Calu3 (cell line): ENCODE results near the gene CCNL2. TPM values are rescaled to one million over a fixed set of nuclear protein-coding genes. Genes with fewer than 3 reads are reported as not detected.
A peak's percentile ranks its signal among the peaks of the same experiment; 100 is the strongest.

Experiments
- BruUV-seq: library from RNA; stranded (reverse); fragments of 400-500 nt; replicated peaks from 2 replicates; lab custom pipeline; 2021; lab: Mats Ljungman, UMichigan
- CTCF ChIA-PET: fragments of 300-600 bp; sonication (Branson Sonifier 250); formaldehyde crosslinking; loops from one replicate; lab custom pipeline; 2022; ENCODE audit warnings: antibody characterized with exemption; lab: Charles Lee
- DNase-seq: peaks from one replicate; pipeline ENCODE4 v3.0.0; 2022
- H3K27ac Mint-ChIP-seq: one replicate; pipeline ENCODE4 v1.8.0; 2022; ENCODE audit warnings: mixed read lengths; ENCODE audit not compliant: unreplicated experiment
- H3K27me3 Mint-ChIP-seq: one replicate; pipeline ENCODE4 v1.8.0; 2022; ENCODE audit warnings: mixed read lengths; ENCODE audit not compliant: unreplicated experiment
- H3K36me3 Mint-ChIP-seq: one replicate; pipeline ENCODE4 v1.8.0; 2022; ENCODE audit warnings: mild to moderate bottlenecking, moderate library complexity, mixed read lengths; ENCODE audit not compliant: insufficient read depth, unreplicated experiment
- H3K4me1 Mint-ChIP-seq: one replicate; pipeline ENCODE4 v1.8.0; 2022; ENCODE audit warnings: mild to moderate bottlenecking, low read depth, mixed read lengths; ENCODE audit not compliant: unreplicated experiment
- H3K4me3 Mint-ChIP-seq: one replicate; pipeline ENCODE4 v1.8.0; 2022; ENCODE audit warnings: mild to moderate bottlenecking, low read depth, moderate library complexity, mixed read lengths; ENCODE audit not compliant: unreplicated experiment
- H3K9me3 Mint-ChIP-seq: one replicate; pipeline ENCODE4 v1.8.0; 2022; ENCODE audit warnings: low read depth, mixed read lengths; ENCODE audit not compliant: unreplicated experiment
- intact Hi-C: fragments of 100-400 bp; cut with micrococcal nuclease; formaldehyde crosslinking; loops from one replicate; pipeline ENCODE4 v1.10.0; 2022; ENCODE audit not compliant: unreplicated experiment
- total RNA-seq: library from RNA; stranded (reverse); gene quantifications from 2 replicates; pipeline ENCODE4 v1.2.3, GENCODE V29; 2022
- TF ChIP-seq, protein P1 (sequence below): fragments of 200-600 bp; IDR thresholded peaks from one replicate; pipeline ENCODE4 v1.8.0; 2022; ENCODE audit warnings: antibody characterized with exemption; ENCODE audit not compliant: unreplicated experiment

CCNL2 gene
- total RNA-seq, 1 experiment from 2014 or later: 166 TPM

DNA sequence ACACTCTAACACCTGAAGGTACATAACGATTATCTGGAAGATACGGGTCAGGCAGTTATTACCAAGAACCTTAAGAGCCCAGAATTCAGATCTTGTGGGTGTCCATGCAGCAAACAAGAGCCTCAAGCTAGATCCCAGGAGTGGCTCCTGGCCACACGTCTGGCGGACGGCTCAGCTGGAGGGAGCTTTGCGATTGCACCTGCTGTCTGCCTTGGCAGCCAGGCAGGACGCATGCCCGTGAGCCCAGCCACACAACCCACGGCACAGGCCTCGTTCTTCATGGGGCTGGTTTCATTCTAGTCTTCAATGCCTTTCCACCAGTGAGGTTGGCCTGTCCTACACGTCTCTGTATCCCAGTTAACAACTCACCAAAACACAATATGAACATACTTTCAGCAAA lies 5.7 kb downstream of the CCNL2 start:
- H3K9me3 Mint-ChIP-seq: no peaks in the 10 kb centered on the region
- no peak overlapping the region for H3K27ac Mint-ChIP-seq
- intact Hi-C loops: no loop called here
- no peaks in the 10 kb centered on the region for H3K27me3 Mint-ChIP-seq
- CTCF ChIA-PET: no interaction called here
- no peak overlapping the region for H3K4me3 Mint-ChIP-seq
- TF ChIP-seq, protein P1, sequence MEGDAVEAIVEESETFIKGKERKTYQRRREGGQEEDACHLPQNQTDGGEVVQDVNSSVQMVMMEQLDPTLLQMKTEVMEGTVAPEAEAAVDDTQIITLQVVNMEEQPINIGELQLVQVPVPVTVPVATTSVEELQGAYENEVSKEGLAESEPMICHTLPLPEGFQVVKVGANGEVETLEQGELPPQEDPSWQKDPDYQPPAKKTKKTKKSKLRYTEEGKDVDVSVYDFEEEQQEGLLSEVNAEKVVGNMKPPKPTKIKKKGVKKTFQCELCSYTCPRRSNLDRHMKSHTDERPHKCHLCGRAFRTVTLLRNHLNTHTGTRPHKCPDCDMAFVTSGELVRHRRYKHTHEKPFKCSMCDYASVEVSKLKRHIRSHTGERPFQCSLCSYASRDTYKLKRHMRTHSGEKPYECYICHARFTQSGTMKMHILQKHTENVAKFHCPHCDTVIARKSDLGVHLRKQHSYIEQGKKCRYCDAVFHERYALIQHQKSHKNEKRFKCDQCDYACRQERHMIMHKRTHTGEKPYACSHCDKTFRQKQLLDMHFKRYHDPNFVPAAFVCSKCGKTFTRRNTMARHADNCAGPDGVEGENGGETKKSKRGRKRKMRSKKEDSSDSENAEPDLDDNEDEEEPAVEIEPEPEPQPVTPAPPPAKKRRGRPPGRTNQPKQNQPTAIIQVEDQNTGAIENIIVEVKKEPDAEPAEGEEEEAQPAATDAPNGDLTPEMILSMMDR: no peak
- no peaks in the 10 kb centered on the region for H3K4me1 Mint-ChIP-seq
- no TSS peak for BruUV-seq
- DNase-seq: no peak
- peaks cover 75% of the 10 kb centered on the region for H3K36me3 Mint-ChIP-seq

DNA sequence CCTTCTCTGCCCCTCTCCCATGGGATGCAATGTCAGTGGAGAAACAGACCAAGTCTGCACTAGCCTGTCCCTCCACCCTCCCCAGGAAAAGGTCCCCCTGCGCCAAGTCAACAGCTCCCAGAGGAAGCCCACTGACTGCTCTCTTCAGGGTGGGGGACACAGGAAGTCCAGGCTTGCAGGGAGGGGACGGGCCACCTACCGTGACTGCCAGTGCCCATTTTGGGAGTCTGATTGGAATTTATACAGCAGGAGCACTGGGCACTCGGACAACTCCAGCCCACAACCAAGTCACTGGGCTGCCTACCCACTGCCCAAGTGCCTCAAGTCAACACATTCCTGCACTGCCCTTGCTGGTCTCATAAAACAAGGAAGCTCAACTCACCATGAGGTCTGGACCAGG lies 6.1 kb downstream of the CCNL2 start:
- BruUV-seq: no TSS peak
- no peaks in the 10 kb centered on the region for H3K9me3 Mint-ChIP-seq
- intact Hi-C loops: no loop called here
- no peak overlapping the region for H3K4me3 Mint-ChIP-seq
- TF ChIP-seq, protein P1: no peak
- H3K36me3 Mint-ChIP-seq: peaks cover 74% of the 10 kb centered on the region
- no peaks in the 10 kb centered on the region for H3K4me1 Mint-ChIP-seq
- no peak for DNase-seq
- CTCF ChIA-PET: no interaction called here
- H3K27ac Mint-ChIP-seq: no peak overlapping the region
- H3K27me3 Mint-ChIP-seq: no peaks in the 10 kb centered on the region

DNA sequence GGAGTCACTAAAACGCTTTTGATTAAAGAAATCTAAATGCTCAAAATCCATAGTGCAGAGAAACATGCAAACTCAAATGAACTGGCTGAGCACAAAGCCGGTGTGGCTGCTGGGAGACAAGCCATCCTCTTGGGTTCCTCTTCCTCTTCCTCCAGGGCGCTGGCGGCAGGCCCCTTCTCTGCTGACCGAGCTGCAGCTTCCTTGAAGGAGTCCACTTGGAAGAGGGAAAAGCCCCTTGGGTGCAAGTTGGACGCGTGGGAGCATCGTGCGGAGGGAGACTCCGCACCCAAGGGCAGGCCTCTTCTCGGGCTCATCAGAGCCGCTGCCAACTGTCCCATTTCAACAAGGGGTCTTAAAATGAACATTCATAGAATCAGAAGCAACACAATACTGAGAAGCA lies 7.9 kb downstream of the CCNL2 start:
- Mint-ChIP-seq H3K36me3 (peaks cover 74% of the 10 kb centered on the region), H3K4me3 (no peak overlapping the region), H3K4me1 (no peaks in the 10 kb centered on the region), H3K27ac (no peak overlapping the region), H3K9me3 (no peaks in the 10 kb centered on the region), H3K27me3 (no peaks in the 10 kb centered on the region)
- DNase-seq: no peak
- intact Hi-C loops: no loop called here
- TF ChIP-seq, protein P1: no peak
- BruUV-seq: TSS peak; percentile 2
- CTCF ChIA-PET: no interaction called here

DNA sequence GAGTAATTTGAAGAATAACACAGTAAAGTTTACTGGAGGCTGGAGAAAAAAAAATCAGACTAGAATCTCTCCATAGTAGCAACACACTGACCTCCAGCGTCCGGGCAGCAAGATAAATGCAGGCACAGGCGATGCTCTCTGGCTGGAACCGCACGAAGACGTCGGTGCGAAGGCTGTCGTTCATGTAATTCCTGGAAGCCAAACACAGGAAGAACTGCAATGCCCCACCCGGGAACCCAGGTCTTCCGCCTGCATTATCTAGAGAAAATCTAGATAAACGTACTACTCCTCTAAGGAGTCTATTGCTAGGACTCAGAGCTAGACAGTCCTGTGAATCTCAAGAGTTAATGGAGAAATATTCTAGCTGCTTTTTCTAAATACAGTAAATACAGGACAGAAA lies 8.5 kb downstream of the CCNL2 start:
- no TSS peak for BruUV-seq
- CTCF ChIA-PET: no interaction called here
- DNase-seq: no peak
- TF ChIP-seq, protein P1: no peak
- Mint-ChIP-seq H3K36me3 (peaks cover 76% of the 10 kb centered on the region), H3K4me3 (no peak overlapping the region), H3K4me1 (no peaks in the 10 kb centered on the region), H3K27ac (no peak overlapping the region), H3K27me3 (no peaks in the 10 kb centered on the region), H3K9me3 (no peaks in the 10 kb centered on the region)
- intact Hi-C loops: no loop called here
